ENCODE measurements around the gene STAT6. TPM values are rescaled to one million over a fixed set of nuclear protein-coding genes. Genes with fewer than 3 reads are reported as not detected.

STAT6 gene
- total and polyA plus RNA-seq, 10 of the 15 experiments (the other 5 are each of a cell fraction or from before 2014, with no cell fraction given): 14.2 to 176 (median 89.6) TPM

DNA sequence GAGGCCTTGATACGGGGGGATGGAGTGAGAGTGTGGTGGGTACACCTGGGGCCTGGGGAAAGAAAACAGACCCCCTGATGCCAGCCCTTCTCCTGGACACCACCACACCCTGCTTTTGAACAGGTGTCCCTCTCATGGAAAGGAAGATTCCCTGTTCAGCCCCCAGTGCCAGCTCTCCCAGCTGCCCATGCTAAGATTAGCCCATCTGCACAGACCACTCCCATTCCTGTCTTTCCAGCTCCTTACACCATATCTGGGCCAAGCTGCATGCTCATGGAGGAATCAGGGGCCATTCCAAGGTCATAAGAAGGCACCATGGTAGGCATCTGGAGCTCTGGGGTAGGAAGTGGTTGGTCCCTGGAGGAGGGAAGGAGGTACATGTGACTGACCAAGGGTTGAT lies 12.6 kb downstream of the STAT6 start (continued):
- TF ChIP-seq, protein P1, sequence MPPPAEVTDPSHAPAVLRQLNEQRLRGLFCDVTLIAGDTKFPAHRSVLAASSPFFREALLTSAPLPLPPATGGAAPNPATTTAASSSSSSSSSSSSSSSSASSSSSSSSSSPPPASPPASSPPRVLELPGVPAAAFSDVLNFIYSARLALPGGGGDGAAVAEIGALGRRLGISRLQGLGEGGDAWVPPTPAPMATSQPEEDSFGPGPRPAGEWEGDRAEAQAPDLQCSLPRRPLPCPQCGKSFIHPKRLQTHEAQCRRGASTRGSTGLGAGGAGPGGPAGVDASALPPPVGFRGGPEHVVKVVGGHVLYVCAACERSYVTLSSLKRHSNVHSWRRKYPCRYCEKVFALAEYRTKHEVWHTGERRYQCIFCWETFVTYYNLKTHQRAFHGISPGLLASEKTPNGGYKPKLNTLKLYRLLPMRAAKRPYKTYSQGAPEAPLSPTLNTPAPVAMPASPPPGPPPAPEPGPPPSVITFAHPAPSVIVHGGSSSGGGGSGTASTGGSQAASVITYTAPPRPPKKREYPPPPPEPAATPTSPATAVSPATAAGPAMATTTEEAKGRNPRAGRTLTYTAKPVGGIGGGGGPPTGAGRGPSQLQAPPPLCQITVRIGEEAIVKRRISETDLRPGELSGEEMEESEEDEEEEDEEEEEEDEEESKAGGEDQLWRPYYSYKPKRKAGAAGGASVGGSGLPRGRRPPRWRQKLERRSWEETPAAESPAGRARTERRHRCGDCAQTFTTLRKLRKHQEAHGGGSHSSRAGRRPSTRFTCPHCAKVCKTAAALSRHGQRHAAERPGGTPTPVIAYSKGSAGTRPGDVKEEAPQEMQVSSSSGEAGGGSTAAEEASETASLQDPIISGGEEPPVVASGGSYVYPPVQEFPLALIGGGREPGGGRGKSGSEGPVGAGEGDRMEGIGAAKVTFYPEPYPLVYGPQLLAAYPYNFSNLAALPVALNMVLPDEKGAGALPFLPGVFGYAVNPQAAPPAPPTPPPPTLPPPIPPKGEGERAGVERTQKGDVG (CRISPR knock-in tag; IDR thresholded peaks at IDR 0.05): no peak
- TF ChIP-seq POLR2A (IDR thresholded peaks at IDR 0.05; ENCODE audit: low read depth, low read length): no peak; the same call in 1 of the 2 replicates
- TF ChIP-seq TBL1XR1 (IDR thresholded peaks at IDR 0.05; ENCODE audit: low read depth, low read length): no peak

DNA sequence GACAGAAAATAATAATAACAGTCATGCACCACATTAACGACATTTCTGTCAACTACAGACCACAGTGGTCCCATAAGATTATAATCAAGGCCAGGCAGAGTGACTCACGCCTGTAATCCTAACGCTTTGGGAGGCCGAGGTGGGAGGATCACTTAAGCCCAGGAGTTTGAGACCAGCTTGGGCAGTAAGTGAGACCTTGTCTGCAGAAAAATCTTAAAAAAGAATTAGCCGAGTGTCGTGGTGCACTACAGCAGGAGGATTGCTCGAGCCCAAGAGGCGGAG lies 13.7 kb downstream of the STAT6 start:
- FAIRE-seq (no peak), DNase-seq (ENCODE audit: low read depth, low spot score) (no peak), ATAC-seq (no peak)
- Histone ChIP-seq H3K27ac (ENCODE audit: control insufficient read depth, insufficient read depth) (no peak overlapping the region), H3K4me2 (ENCODE audit: control insufficient read depth, insufficient read depth) (no peak overlapping the region), H3K4me1 (ENCODE audit: control insufficient read depth, insufficient read depth, low read length) (peaks cover 26% of the 10 kb centered on the region), H2AFZ (ENCODE audit: control insufficient read depth, low read depth, low read length) (no peak overlapping the region), H3K9me3 (replicated peaks; ENCODE audit: control insufficient read depth, insufficient read depth, low read length) (no peaks in the 10 kb centered on the region), H4K20me1 (ENCODE audit: control insufficient read depth, insufficient read depth) (no peaks in the 10 kb centered on the region), H3K27me3 (replicated peaks in 1 of 2; ENCODE audit: control insufficient read depth in 2 of 2, insufficient read depth in 2 of 2, low read length in 1 of 2) (no peaks in the 10 kb centered on the region), H3K9ac (ENCODE audit: control insufficient read depth, insufficient read depth, low read length) (no peak overlapping the region), H3K79me2 (ENCODE audit: control insufficient read depth, insufficient read depth, low read length) (peaks cover 6% of the 10 kb centered on the region), H3K4me3 (no peak overlapping the region), H3K36me3 (ENCODE audit: control insufficient read depth in 2 of 2, insufficient read depth in 2 of 2, low read length in 1 of 2) (peaks cover 18 to 25% of the 10 kb centered on the region in 2 experiments)
- in situ Hi-C loops (cut with MboI): no loop called here
- CTCF ChIA-PET: interaction anchor here (1.3 to 4.2 kb wide), 5 partner anchors 14 to 355 kb away, joined by 4 to 23 read pairs (median 7); partner anchors contain the start of gene STAT6
- no TSS peak for BruUV-seq (replicated peaks)
- POLR2A ChIA-PET: interaction anchor here (0.7 to 4.4 kb wide), 2 partner anchors 9 to 13 kb away, joined by 4 to 40 read pairs; partner anchors contain the start of gene STAT6
- intact Hi-C loops (cut with micrococcal nuclease; ENCODE audit: unreplicated experiment): no loop called here
- SMC1A ChIA-PET (ENCODE audit: uncharacterized antibody, unreplicated experiment): interaction anchor here (1.2 to 10.4 kb wide), 3 partner anchors 12 to 29 kb away, joined by 6 to 120 read pairs (median 9); partner anchors contain the start of genes NEMP1 and STAT6
- 94% methylated on average over 8 of the region's 8 CpGs for WGBS (ENCODE audit: insufficient coverage, insufficient replicate concordance, low lambda C conversion rate, missing lambda C conversion rate)
- no peak for TF ChIP-seq TCF7 (IDR thresholded peaks at IDR 0.05; ENCODE audit: borderline replicate concordance)
- RAD21 ChIA-PET (ENCODE audit: unreplicated experiment): interaction anchor here (0.9 to 1.2 kb wide), 3 partner anchors 19 to 66 kb away, joined by 3 to 4 read pairs (median 3); partner anchors contain the start of gene NEMP1
